ENCODE data around the gene KRTAP21-2. TPM values are rescaled to one million over a fixed set of nuclear protein-coding genes. Genes with fewer than 3 reads are reported as not detected.

KRTAP21-2 gene
- polyA plus RNA-seq, 4 donors = not detected

Other genes with a start within 250 kb of the KRTAP21-2 start
- gene KRTAP19-5, start 245.1 kb downstream of the KRTAP21-2 start, polyA plus RNA-seq (ENCODE audit: insufficient read length in 4 of 4) = not detected
- not detected for gene KRTAP19-6, start 205.4 kb downstream of the KRTAP21-2 start, polyA plus RNA-seq (ENCODE audit: insufficient read length in 4 of 4)
- not detected for gene KRTAP19-7, start 185.9 kb downstream of the KRTAP21-2 start, polyA plus RNA-seq (ENCODE audit: insufficient read length in 4 of 4)
- gene KRTAP22-2, start 156.9 kb downstream of the KRTAP21-2 start, polyA plus RNA-seq (ENCODE audit: insufficient read length in 4 of 4) = not detected
- gene KRTAP6-3, start 154.8 kb downstream of the KRTAP21-2 start, polyA plus RNA-seq (ENCODE audit: insufficient read length in 4 of 4) = not detected
- gene KRTAP6-2, start 148.4 kb downstream of the KRTAP21-2 start, polyA plus RNA-seq (ENCODE audit: insufficient read length in 4 of 4) = not detected
- gene KRTAP22-1, start 146.2 kb downstream of the KRTAP21-2 start, polyA plus RNA-seq (ENCODE audit: insufficient read length in 4 of 4) = not detected
- not detected for gene KRTAP6-1, start 133.3 kb downstream of the KRTAP21-2 start, polyA plus RNA-seq (ENCODE audit: insufficient read length in 4 of 4)
- not detected for gene KRTAP20-1, start 130.8 kb downstream of the KRTAP21-2 start, polyA plus RNA-seq (ENCODE audit: insufficient read length in 4 of 4)
- not detected for gene KRTAP20-4, start 126.6 kb downstream of the KRTAP21-2 start, polyA plus RNA-seq (ENCODE audit: insufficient read length in 4 of 4)
- not detected for gene KRTAP20-2, start 112.1 kb downstream of the KRTAP21-2 start, polyA plus RNA-seq (ENCODE audit: insufficient read length in 4 of 4)
- gene KRTAP20-3, start 104.4 kb downstream of the KRTAP21-2 start, polyA plus RNA-seq (ENCODE audit: insufficient read length in 4 of 4) = not detected
- not detected for gene KRTAP21-3, start 28.5 kb downstream of the KRTAP21-2 start, polyA plus RNA-seq (ENCODE audit: insufficient read length in 4 of 4)
- gene KRTAP21-1, start 8.2 kb upstream of the KRTAP21-2 start, polyA plus RNA-seq (ENCODE audit: insufficient read length in 4 of 4) = not detected
- not detected for gene KRTAP8-1, start 66.0 kb upstream of the KRTAP21-2 start, polyA plus RNA-seq (ENCODE audit: insufficient read length in 4 of 4)
- not detected for gene KRTAP7-1, start 82.5 kb upstream of the KRTAP21-2 start, polyA plus RNA-seq (ENCODE audit: insufficient read length in 4 of 4)
- not detected for gene KRTAP11-1, start 134.3 kb upstream of the KRTAP21-2 start, polyA plus RNA-seq (ENCODE audit: insufficient read length in 4 of 4)